Right ventricle myocardium inferior (tissue), 1 donor: Measurements from ENCODE around the gene KCND2. TPM values are rescaled to one million over a fixed set of nuclear protein-coding genes. Genes with fewer than 3 reads are reported as not detected.

ENCODE experiments used
- ATAC-seq: fragments of 200-7000 bp; cut with Tn5 transposase; one replicate; pipeline ENCODE4 v1.9.1; 2020; ENCODE audit warnings: mild to moderate bottlenecking, moderate library complexity
- DNase-seq: peaks from one replicate; pipeline ENCODE4 v3.0.0; 2021; ENCODE audit errors: missing footprints
- intact Hi-C: fragments of 100-400 bp; cut with DNase I; formaldehyde crosslinking; loops from one replicate; pipeline ENCODE4 v1.11.0; 2022
- total RNA-seq: library from RNA; stranded (reverse); fragmentation: NEBNext Ultra II Directional; extraction: Animal tissue kit (Norgen Biotek cat#: 25700); gene quantifications from one replicate; pipeline ENCODE4 v1.2.1, GENCODE V29; 2021
- donor health status: DM: no; HTN: yes; CAD: no; lungs with severe emphysema.

KCND2 gene
- total RNA-seq, 1 donor from 2014 or later = not detected

DNA sequence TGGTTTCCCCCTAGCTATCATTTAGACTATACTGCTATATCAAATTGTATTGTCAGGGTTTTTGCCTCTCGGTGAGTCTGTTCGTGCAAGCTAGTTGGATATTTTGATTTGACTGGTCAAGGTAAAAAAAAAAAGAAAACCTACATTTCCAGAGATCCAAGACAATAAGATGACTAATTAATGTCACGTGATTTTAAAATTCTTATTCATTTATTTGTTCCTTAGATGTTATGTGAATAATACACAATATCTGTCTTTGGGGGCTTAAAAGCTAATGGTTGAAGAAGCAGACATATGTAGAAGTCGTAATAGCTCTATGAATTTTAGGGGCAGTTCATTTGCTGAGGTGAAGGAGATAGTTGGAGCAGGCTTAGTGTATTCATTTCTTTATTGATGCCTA, 191.1 kb downstream of the KCND2 start:
- intact Hi-C loops = no loop called here
- ATAC-seq (no peak), DNase-seq (no peak)

DNA sequence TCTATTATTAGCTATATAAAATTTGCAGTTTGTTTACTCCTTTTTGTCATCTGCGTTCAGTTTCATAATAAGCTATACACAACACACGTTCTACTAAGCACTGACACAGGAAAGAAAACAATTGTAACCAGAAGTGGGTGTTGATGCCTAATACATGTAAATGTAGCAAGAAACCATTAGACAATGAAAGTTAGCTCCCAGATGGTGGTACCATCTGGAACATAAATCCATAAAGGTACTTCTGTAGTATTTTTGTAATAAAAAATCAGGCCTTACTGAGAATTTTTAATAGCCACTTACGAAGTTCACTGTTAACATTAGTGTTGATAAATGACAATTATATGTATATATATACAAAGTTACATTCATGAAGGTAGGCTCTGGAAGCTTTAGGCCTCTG, 194.7 kb downstream of the KCND2 start:
- intact Hi-C loops = no loop called here

DNA sequence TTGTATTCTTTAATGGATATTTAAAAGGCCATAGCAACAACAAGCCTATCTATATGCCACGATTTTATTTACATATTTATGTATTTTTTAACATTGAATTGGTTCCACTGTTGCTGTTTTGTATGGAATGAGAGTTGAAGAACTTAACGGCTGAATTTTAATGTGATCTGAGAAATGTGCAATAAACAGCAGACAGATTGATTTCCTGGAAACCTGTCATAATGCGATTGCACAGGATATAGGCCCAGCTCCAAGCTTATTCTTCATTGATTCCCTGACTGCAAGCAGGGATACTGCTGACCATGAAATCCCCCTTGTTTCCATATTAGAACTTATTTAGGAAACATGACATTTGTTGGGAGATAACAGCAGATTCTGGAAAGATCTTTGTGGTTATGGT, 195.6 kb downstream of the KCND2 start:
- intact Hi-C loops = no loop called here
- no peak for ATAC-seq
- no peak for DNase-seq

More for the DNA sequence above, 194.7 kb downstream of the KCND2 start:
- DNase-seq (no peak), ATAC-seq (no peak)

DNA sequence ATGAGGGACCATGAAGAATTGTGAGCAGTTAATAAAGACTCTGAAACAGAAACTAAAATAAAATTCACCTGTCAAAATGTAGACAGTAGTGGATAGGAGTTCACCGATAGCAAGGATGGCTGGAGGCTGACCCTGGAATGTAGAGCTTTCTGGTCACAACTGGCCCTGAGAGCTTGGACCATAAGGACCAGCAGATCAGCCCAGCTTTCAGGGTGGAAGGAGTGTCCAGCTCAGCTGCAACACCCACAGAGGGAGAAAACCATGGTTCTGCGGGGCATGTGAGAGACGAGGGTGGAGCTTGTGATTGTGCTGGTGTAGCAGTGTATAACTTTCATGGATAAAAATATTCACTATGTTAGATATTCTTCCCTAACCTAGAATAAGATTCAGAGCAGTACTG, 199.9 kb downstream of the KCND2 start:
- no peak for DNase-seq
- intact Hi-C loops = no loop called here
- no peak for ATAC-seq

DNA sequence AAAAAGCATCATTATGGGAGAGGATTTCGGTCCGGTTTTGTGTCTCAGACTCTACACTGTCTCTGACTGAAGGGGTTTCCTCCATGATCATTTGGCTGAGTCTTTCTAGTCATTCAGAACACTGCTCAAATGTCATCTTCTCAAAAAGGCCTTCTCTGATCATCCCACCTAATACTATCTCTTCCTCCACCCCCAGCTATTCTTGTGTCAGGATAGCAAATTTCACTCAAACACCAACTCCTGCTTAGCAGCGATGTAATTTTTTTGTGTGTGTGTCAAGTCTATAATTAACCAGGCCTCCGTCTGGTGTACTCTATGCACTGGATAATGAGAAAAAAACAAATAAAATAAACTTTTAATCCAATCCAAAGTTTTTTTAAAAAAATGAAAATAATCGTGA, 200.4 kb downstream of the KCND2 start:
- ATAC-seq (no peak), DNase-seq (no peak)
- intact Hi-C loops = no loop called here

DNA sequence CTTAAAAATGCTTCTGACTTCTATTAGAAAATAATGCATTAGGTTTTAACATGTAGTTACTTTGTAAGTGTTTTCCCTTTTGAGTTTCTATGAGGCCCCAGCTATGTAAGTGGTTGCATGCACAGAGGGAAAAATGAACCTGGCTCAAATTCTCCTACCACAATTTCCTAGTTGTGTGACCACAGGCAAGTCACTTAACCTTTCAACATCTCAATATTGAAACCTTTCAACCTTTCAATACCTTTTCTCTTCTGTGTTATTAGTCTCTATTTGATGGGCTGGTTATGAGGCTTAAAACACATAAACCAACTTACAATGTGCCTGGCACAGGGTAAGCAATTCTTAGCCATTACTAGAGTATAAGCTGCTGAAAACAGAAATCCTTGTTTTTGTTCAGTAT, 203.0 kb downstream of the KCND2 start:
- ATAC-seq (no peak), DNase-seq (no peak)
- intact Hi-C loops = no loop called here

DNA sequence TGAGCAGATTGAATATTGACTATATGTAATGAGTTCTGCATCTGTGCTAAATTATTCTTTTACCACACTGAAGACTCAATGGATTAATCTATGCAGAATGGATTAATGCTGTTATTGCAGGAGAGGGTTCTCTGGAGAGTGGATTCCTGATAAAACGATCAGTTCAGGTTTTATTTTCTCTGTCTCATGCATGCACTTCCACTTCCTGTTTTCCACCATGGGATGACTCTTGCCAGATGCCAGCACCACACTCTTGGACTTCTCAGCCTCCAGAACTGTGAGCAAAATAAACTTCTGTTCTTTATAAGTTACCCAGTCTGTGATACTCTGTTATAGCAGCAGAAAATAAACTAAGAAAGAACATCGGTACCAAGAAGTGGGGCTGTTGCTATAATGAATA, 207.5 kb downstream of the KCND2 start:
- DNase-seq (no peak), ATAC-seq (no peak)
- intact Hi-C loops = no loop called here

DNA sequence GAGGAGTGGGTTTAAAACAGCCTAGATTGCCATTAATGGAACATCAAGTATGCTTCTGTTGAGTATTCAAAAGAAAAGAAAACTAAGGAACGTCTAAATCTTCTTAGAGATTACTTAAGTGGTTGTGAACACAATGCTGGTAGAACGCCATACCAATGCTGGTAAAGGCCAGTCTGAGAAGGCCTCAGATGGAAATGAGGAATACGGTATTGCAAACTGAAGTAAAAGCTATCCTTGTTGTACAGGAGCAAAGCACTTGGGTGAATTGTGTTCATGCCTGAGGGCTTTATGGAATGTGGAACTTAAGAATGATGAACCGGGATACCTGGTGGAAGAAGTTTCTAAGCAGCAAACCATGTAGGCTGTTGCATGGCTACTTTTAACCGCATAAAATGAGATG, 208.0 kb downstream of the KCND2 start:
- intact Hi-C loops = no loop called here
- DNase-seq (no peak), ATAC-seq (no peak)

DNA sequence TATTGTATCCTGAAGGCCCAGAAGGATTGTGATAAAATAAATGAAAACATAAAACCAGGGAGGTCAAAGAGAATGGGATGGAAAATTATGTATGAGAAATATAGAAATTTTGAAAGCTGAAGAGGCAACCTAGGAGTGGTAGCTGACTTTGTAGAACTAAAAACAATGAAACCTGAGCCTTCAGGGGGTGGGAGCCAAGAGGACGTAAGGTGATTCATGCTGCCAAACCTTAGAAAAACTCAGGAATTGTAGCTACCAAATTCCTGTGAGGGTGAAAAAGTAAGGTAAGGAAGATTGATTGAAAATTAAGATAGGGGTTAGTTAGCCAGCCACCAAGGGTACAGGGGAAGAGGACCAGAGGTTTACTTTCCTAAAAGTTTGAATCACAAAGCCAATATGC, 213.2 kb downstream of the KCND2 start:
- no peak for ATAC-seq
- DNase-seq = no peak
- intact Hi-C loops = no loop called here

DNA sequence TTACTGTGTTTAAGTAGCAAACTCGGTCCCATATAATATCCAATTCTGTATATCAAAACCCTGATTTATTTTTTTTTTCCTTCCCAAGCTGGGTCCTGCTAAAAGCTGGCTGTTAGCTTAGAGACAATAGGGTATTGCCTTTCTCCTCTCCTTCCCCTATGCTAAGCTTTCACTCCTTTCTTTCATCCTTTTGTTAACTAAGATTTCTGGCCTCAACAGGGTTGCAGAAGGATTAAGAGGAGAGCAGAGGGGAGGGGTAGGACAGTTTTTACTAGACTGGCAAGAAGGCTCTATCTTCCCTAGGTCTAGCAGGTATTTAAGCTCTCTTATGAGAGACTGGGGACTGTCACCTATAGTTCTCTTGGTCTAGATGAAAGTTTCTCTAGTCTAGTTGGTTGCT, 229.2 kb downstream of the KCND2 start:
- DNase-seq = no peak
- no peak for ATAC-seq
- intact Hi-C loops = no loop called here

DNA sequence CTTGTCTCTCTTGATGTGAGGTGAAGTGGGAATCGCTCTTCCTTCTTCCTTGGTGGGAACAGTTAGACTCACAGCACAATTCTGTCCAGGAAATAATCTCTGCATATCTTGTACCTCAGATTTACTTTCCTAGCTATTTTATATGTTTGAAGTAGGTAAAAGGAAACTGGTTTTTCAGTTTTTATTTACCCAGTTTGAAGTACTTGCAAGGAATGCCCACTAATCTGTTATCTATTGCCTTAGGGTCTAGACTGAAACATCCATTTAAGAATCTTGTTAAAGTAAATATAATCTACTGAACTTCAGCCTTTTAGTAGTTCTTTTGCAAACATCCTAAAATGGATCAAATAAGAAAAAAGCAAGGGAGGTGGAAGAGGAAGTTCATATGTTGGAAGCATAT, 229.8 kb downstream of the KCND2 start:
- DNase-seq (no peak), ATAC-seq (no peak)
- intact Hi-C loops = no loop called here

DNA sequence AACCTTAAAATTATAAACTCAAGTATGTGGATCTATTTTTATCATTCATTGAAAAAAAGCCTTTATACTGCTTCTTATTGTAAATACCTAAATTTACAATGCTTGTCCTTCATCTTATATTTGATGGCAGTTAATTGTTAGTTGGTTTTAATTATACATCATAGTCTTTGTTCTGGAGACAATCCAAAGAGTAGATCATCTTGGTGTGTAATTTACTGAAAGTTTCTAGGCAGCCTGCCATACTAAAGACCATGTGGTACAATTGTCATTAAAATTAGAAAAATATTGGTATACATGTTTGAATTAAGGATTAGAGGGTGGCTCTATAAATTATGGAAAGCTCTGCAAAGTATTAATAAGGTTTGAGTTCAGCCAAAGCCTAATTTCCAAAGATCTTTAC, 231.4 kb downstream of the KCND2 start:
- DNase-seq = no peak
- no peak for ATAC-seq
- intact Hi-C loops = no loop called here

DNA sequence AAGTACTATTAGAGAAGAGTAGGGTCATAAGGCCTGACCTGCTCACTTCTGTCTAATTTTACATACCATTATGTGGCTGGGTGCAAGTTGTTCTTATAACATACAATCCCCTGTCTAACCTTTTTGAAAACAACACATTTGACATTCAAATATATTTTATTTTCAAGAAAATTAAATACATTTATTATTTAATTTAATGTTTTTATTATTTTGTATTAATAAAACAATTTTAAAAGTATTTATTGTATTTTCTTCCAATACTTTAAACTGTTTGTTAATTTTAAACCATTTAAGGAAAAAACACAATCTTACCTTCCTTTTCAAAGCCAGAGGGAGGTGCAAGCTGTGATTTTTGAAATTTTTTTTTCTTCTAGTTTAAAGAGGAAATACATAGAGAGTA, 232.8 kb downstream of the KCND2 start:
- DNase-seq (no peak), ATAC-seq (no peak)
- intact Hi-C loops = no loop called here

DNA sequence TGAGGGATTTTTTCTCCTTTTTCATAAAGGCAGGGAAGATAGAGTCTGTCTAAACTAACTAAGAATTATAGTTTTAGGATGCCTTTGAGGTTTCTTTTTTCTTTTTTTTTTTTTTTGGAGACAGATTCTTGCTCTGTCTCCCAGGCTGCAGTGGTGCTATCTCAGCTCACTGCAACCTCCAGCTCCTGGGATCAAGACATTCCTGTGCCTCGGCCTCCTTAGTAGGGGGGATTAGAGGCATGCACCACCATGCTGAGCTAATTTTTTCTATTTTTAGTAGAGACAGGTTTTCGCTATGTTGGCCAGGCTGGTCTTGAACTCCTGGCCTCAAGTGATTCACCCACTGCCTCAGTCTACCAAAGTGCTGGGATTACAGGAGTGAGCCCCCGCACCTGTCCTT, 239.7 kb downstream of the KCND2 start:
- ATAC-seq = no peak
- DNase-seq = no peak
- intact Hi-C loops = no loop called here

DNA sequence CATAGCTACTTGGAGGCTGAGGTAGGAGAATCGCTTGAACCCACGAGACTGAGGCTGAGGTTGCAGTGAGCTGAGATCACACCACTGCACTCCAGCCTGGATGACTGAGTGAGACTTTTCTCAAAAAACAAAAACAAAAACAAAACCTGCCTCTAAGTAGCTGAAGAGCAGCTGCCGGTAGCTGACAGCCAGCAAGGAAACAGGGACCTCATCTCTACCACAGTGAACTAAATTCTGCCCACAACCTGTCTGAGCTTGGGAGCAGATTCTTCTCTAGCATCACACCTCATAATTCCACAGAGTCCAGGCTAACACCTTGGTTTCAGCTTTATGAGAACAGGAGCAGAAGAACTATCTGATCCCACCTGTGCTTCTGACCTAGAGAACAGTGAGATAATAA, 246.2 kb downstream of the KCND2 start:
- ATAC-seq = no peak
- DNase-seq = no peak
- intact Hi-C loops = no loop called here

DNA sequence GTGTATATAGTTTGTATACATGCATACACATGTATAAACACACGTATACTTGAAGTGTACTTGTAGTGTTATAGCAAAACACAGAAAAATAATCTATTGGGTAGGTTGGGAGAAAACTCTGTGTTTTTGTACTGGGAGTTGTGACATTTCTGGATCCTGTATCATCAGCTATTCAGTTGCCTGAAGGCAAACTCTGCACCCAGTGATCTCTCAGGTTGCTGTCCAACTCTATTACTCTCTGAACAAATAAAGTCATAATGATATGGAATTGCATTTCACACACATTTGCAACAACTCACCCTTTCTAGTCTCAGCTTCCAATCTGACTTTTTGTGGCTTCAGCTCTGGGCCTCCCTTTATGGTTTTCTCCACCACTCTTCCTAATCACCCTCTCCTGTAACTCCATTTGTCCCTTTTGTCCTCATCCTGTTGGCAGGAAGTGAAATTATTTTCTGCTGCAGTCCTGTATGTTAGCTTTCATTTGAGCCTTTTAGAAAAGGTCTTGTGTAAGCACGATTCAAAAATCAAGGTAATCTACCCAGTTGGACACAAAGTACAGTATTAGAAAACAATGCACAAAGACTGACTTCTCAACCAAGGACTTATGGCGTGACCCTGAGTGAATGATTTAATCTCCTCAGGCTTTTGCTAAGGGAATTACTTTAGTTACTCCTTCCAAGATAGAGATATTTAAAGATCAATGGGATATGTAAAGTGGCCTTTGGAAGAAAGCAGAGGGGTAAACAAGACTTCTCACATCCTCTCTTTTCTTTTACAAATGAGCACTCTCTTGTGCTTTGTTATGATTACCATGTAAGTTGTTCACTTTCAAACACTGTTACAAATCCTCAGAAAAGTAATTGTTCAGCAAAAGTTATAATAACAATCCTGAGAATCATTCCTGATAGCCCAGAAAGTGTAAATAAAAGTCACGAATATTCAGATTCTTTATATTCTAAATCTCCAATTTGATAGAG, 249.1 kb downstream of the KCND2 start:
- ATAC-seq (no peak), DNase-seq (no peak)
- intact Hi-C loops = no loop called here

DNA sequence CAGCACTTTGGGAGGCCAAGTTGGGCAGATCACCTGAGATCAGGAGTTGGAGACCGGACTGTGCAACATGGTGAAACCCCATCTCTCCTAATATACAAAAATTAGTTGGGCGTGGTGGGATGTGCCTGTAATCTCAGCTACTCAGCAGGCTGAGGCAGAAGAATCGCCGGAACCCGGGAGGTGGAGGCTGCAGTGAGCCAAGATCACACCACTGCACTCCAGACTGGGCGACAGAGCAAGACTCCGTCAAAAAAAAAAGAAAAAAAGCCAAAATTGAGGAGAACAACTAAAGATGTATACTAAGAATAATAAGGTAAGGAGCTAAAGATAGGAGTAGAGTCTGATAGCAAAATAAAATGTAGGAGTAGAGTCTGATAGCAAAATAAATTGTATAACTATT, 251.0 kb downstream of the KCND2 start:
- ATAC-seq (no peak), DNase-seq (no peak)
- intact Hi-C loops = no loop called here

DNA sequence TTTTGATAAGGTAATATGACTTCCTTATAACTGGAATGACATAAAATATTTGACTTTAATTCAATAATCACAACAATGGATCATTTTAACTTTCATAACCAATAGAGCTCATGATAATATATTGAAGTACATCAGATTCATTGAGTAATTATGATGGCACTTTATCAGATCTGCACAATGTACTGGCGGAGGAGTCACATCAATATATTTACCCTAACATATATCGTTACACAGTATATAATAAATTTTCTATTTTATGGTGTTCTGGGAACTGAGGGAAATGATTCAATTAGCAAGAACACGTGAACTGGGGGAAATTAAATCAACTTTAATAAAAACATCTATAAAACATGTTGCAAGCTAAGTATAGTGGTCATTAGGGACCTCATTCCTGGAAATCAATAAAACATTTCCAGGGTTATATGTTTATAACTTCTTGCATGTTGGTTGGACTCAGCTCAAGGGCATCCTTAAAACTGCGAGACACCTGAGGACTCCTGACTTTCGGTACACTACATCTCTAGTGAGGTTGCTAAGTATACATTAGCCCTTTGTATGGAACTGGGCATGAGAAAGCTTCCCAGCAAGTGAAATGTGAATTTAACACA, 254.0 kb downstream of the KCND2 start:
- ATAC-seq (no peak), DNase-seq (no peak)
- intact Hi-C loops = no loop called here

DNA sequence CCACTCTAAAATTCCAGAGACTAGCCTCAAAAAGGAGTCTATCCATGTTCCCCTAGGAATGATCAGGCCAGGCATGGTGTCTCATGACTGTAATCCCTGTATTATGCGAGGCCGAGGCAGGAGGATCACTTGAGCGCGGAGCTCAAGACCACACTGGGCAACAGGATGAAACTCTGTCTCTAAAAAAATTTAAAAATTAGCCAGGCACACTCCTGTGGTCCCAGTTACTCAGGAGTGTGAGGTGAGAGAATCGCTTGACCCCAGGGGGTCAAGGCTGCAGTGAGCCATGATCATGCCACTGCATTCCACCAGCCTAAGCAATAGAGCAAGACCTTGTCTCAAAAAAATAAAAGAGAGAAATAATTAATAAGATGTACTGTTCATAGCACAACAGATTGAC, 256.8 kb downstream of the KCND2 start:
- DNase-seq (no peak), ATAC-seq (no peak)
- intact Hi-C loops = no loop called here

DNA sequence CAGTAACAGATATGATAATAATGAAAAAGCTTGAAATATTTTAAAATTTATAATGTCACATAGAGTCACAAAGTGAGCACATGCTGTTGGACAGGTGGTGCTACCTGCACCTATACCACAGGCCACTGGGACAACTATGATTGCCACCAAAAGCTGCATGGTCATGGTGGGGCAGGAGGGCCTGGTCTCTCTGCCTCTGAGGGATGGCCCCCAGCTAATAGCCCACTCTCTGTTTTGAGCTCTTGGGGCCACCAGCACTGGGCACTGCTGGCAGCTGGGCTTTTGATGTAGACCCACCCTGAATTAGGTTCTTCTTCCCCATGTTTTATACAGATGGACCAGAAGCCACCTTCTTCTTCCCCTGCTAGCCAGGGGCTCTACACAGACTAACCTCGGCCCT, 265.4 kb downstream of the KCND2 start:
- DNase-seq = no peak
- intact Hi-C loops = no loop called here
- no peak for ATAC-seq

DNA sequence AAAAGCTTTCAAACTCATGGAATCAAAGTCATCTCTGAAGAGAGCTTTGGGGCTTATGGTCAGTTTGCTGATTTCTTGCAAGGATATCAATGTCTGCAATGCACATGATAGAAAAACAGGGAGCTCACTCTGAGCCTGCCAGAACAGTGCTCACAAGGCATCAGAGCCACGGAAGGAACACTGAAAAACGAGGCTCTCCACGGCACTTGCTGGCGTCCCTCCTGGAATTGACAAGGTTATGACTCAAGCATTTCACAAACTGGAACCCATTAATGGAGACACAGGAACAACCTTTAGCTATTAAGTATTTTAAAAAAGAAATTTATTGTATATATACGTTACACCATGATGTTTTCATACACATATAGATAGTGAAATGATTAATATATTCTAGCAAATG, 266.3 kb downstream of the KCND2 start:
- intact Hi-C loops = no loop called here
- no peak for DNase-seq

More for the DNA sequence above, 266.3 kb downstream of the KCND2 start:
- no peak for ATAC-seq
